ENCODE data around the gene GATA6.

GATA6 gene

DNA sequence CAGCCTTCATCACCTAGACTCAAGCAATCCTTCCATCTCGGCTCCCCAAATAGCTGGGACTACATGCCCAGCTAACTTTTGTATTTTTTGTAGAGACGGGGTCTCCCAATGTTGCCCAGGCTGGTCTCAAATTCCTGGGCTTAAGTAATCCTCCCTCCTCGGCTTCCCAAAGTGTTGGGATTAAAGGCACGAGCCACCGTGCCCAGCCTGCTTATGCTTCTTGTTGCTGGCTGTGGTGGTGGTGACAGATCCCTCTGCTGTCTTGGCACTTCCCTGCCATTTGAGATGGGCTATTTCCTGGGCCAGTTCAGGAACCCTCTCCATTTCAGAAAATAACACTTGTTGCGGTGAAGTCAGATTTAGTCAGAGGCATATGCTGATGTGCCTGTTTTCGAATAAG is 28.8 kb downstream of the GATA6 start:
- no peaks in the 10 kb centered on the region for H3K36me3 ChIP-seq (ENCODE audit: control insufficient read depth, insufficient read depth, low read length)
- no peaks in the 10 kb centered on the region; the same call in 1 of the 2 replicates for H3K27me3 ChIP-seq (replicated peaks; ENCODE audit: control insufficient read depth, insufficient read depth, low read length)
- no peak for DNase-seq (ENCODE audit: extremely low read depth, insufficient read length)
- H3K4me3 ChIP-seq (replicated peaks; ENCODE audit: low read depth, low read length) = no peak overlapping the region
- TF ChIP-seq, protein P1, sequence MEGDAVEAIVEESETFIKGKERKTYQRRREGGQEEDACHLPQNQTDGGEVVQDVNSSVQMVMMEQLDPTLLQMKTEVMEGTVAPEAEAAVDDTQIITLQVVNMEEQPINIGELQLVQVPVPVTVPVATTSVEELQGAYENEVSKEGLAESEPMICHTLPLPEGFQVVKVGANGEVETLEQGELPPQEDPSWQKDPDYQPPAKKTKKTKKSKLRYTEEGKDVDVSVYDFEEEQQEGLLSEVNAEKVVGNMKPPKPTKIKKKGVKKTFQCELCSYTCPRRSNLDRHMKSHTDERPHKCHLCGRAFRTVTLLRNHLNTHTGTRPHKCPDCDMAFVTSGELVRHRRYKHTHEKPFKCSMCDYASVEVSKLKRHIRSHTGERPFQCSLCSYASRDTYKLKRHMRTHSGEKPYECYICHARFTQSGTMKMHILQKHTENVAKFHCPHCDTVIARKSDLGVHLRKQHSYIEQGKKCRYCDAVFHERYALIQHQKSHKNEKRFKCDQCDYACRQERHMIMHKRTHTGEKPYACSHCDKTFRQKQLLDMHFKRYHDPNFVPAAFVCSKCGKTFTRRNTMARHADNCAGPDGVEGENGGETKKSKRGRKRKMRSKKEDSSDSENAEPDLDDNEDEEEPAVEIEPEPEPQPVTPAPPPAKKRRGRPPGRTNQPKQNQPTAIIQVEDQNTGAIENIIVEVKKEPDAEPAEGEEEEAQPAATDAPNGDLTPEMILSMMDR (IDR thresholded peaks at IDR 0.05; ENCODE audit: insufficient read depth, low read length, poor library complexity, severe bottlenecking) = no peak

DNA sequence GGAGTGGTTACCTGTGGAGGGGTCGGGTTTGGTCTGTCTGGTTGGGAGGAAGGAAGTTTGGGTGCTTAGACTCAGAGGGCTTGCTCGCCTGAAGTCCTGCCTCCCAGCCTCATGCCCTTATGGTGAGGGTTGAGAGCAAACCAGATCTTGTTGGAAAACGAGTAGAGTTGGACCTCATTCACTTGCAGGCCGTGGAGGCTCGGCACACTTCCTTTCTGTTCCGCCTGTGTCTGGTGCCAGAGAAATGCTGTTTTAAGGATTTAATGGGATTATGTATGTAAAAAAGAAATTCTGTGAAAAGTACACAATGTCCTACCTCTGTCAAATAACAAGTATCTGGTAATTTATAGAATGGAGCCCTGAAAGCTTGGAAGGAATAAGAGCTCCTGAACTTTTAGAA is 29.6 kb downstream of the GATA6 start:
- H3K27me3 ChIP-seq (replicated peaks; ENCODE audit: control insufficient read depth, insufficient read depth, low read length) = no peaks in the 10 kb centered on the region; the same call in 1 of the 2 replicates
- TF ChIP-seq, protein P1 (IDR thresholded peaks at IDR 0.05; ENCODE audit: insufficient read depth, low read length, poor library complexity, severe bottlenecking) = no peak

DNA sequence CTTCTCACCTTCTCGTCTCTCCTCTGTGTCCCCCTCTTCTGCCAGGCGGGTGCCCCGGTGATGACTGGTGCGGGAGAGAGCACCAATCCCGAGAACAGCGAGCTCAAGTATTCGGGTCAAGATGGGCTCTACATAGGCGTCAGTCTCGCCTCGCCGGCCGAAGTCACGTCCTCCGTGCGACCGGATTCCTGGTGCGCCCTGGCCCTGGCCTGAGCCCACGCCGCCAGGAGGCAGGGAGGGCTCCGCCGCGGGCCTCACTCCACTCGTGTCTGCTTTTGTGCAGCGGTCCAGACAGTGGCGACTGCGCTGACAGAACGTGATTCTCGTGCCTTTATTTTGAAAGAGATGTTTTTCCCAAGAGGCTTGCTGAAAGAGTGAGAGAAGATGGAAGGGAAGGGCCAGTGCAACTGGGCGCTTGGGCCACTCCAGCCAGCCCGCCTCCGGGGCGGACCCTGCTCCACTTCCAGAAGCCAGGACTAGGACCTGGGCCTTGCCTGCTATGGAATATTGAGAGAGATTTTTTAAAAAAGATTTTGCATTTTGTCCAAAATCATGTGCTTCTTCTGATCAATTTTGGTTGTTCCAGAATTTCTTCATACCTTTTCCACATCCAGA is 31.3 kb downstream of the GATA6 start:
- no peak for DNase-seq (ENCODE audit: extremely low read depth, insufficient read length)
- Histone ChIP-seq H3K36me3 (ENCODE audit: control insufficient read depth, insufficient read depth, low read length) (no peaks in the 10 kb centered on the region), H3K27me3 (replicated peaks; ENCODE audit: control insufficient read depth, insufficient read depth, low read length) (no peaks in the 10 kb centered on the region; the same call in 1 of the 2 replicates), H3K4me3 (replicated peaks; ENCODE audit: low read depth, low read length) (no peak overlapping the region)
- TF ChIP-seq, protein P1 (IDR thresholded peaks at IDR 0.05; ENCODE audit: insufficient read depth, low read length, poor library complexity, severe bottlenecking) = no peak

More for the DNA sequence above, 29.6 kb downstream of the GATA6 start:
- Histone ChIP-seq H3K4me3 (replicated peaks; ENCODE audit: low read depth, low read length) (no peak overlapping the region), H3K36me3 (ENCODE audit: control insufficient read depth, insufficient read depth, low read length) (no peaks in the 10 kb centered on the region)
- DNase-seq (ENCODE audit: extremely low read depth, insufficient read length) = no peak

DNA sequence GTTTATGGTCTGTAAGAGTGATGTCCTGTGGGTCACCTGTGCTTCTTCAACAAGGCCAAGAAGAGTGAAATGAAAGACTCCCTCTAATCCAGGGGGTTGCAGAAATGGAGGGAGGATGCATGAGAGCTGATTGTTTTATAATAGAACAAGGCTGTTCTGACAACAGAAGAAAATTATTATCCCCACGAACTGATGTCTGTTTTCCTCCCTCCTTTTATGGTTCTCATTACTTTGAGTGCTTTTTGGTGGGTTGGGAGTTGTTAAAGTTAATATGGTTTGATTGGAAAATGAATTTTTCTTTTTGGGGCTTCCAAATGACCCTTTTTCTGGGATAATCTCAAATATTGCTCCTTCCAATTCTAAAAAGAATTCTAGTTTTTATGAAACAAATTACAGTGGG is 33.6 kb downstream of the GATA6 start:
- TF ChIP-seq, protein P1 (IDR thresholded peaks at IDR 0.05; ENCODE audit: insufficient read depth, low read length, poor library complexity, severe bottlenecking) = no peak
- H3K36me3 ChIP-seq (ENCODE audit: control insufficient read depth, insufficient read depth, low read length) = no peaks in the 10 kb centered on the region

DNA sequence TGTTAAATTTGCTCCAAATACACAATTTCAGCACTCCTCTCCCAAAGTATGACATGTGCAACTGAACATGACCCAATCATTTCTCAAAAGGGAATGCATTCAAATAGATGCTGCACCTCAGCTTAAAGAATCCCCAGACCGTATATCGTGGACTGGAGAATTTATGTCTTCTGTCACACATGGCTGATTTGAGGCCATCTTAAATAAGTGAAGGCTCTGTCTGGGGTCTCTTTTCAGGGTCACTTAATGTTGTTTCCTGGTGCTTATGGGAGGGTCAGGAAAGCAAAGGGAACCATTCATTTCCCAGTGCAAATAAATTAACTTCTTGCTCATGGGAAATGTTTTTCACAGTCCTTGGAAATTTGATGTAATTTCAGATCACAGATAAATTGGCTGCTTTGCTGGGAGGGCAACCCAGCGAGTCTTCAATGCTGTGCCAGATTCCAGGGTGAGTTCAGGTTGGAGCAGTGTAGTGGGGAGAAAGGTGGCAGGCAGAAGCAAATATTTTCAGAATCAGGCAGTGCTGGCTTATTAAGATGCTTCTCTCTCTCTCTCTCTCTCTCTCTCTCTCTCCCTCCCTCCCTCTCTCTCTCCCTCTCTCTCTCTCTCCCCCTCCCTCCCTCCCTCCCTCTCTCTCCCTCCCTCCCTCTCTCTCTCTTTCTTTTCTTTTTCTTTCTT is 34.3 kb downstream of the GATA6 start:
- Histone ChIP-seq H3K27me3 (replicated peaks; ENCODE audit: control insufficient read depth, insufficient read depth, low read length) (no peaks in the 10 kb centered on the region; the same call in 1 of the 2 replicates), H3K4me3 (replicated peaks; ENCODE audit: low read depth, low read length) (no peak overlapping the region), H3K36me3 (ENCODE audit: control insufficient read depth, insufficient read depth, low read length) (no peaks in the 10 kb centered on the region)
- TF ChIP-seq, protein P1 (IDR thresholded peaks at IDR 0.05; ENCODE audit: insufficient read depth, low read length, poor library complexity, severe bottlenecking) = no peak
- no peak for DNase-seq (ENCODE audit: extremely low read depth, insufficient read length)

More for the DNA sequence above, 33.6 kb downstream of the GATA6 start:
- DNase-seq (ENCODE audit: extremely low read depth, insufficient read length) = no peak
- H3K27me3 ChIP-seq (replicated peaks; ENCODE audit: control insufficient read depth, insufficient read depth, low read length) = no peaks in the 10 kb centered on the region; the same call in 1 of the 2 replicates
- no peak overlapping the region for H3K4me3 ChIP-seq (replicated peaks; ENCODE audit: low read depth, low read length)

Measured in GM06990 (cell line).